GM12891 (cell line): Measurements from ENCODE around the gene SPRED2.

Experiments used
- PAX5 ChIP-seq: IDR thresholded peaks from 2 replicates; pipeline ENCODE4 v1.6.1; 2011; ENCODE audit warnings: low read length, moderate library complexity, mild to moderate bottlenecking; ENCODE audit not compliant: insufficient read depth, severe bottlenecking
- POLR2A ChIP-seq: IDR thresholded peaks from 2 replicates; pipeline ENCODE4 v1.6.1; 2011; ENCODE audit warnings: low read depth, low read length, control low read depth
- POLR2AphosphoS5 ChIP-seq: IDR thresholded peaks from 2 replicates; pipeline ENCODE4 v1.6.1; 2011; ENCODE audit warnings: low read depth, low read length, control low read depth
- POU2F2 ChIP-seq: IDR thresholded peaks from 2 replicates; pipeline ENCODE4 v1.6.1; 2011; ENCODE audit warnings: low read depth, mild to moderate bottlenecking, control low read depth, low read length, moderate library complexity
- TAF1 ChIP-seq: IDR thresholded peaks from 2 replicates; pipeline ENCODE4 v1.6.1; 2011; ENCODE audit warnings: low read depth, low read length, control low read depth

DNA sequence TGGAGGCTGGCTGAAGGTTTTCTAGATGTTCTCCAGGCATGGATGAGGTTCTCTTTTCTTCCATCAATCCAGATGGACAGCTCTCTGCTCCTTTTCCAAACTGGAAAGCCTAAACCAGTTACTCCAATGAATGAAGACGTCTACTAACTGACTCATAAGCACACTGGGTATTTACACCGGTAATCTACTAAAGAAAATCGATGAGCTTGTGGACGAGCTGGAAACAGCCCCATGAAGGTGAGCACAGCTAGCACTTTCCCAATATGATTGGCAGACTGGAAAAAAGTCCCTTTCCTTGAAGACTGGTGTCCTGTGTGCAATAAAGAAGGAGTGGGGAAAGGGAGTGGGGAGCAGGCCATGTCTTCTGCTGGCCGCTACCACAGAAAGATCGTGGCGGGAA lies 120.8 kb downstream of the SPRED2 start:
- no peak for TF ChIP-seq POLR2A
- TF ChIP-seq TAF1: no peak
- TF ChIP-seq POU2F2: no peak
- TF ChIP-seq POLR2AphosphoS5: no peak
- no peak for TF ChIP-seq PAX5
